DOHH2 (cell line): ENCODE data around the gene MED27.

ENCODE experiments used
- CTCF ChIP-seq: fragments of 200-600 bp; sonication (generic); IDR thresholded peaks from one replicate; pipeline ENCODE4 v1.5.1; 2014; ENCODE audit warnings: antibody characterized with exemption, mild to moderate bottlenecking, low read depth, low read length; ENCODE audit not compliant: poor library complexity, severe bottlenecking
- EZH2phosphoT487 ChIP-seq: fragments of 200-600 bp; sonication (generic); IDR thresholded peaks from 2 replicates; pipeline ENCODE4 v1.6.1; 2017; ENCODE audit warnings: borderline replicate concordance, mild to moderate bottlenecking, antibody characterized with exemption, low read length, moderate library complexity, mixed read lengths

- no peak for TF ChIP-seq CTCF
- TF ChIP-seq EZH2phosphoT487, result no peak
Observed at GRCh38 chr9:131862261-131862660, 217.4 kb downstream of the MED27 start.
